ENCODE results near the gene UBTFL1. TPM values are rescaled to one million over a fixed set of nuclear protein-coding genes. Genes with fewer than 3 reads are reported as not detected.
"Not testable (repeated sequence)": the region's sequence is repeated elsewhere in the genome, so short reads cannot be mapped to it uniquely, and the experiment has no call there.

Gene UBTFL1, protein sequence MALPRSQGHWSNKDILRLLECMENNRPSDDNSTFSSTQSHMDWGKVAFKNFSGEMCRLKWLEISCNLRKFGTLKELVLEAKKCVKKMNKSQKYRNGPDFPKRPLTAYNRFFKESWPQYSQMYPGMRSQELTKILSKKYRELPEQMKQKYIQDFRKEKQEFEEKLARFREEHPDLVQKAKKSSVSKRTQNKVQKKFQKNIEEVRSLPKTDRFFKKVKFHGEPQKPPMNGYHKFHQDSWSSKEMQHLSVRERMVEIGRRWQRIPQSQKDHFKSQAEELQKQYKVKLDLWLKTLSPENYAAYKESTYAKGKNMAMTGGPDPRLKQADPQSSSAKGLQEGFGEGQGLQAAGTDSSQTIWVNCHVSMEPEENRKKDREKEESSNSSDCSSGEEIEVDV
- total RNA-seq (2021; ENCODE audit: unreplicated experiment): not detected
- not detected in 2 replicates for polyA plus RNA-seq (2012)
- Bru-seq, nascent RNA: not detected
- not detected for BruChase-seq, experiment 1, labeled RNA remaining after a 6-hour chase
- not detected for BruChase-seq, experiment 2, labeled RNA remaining after a 2-hour chase
- long read RNA-seq: 0 reads

DNA sequence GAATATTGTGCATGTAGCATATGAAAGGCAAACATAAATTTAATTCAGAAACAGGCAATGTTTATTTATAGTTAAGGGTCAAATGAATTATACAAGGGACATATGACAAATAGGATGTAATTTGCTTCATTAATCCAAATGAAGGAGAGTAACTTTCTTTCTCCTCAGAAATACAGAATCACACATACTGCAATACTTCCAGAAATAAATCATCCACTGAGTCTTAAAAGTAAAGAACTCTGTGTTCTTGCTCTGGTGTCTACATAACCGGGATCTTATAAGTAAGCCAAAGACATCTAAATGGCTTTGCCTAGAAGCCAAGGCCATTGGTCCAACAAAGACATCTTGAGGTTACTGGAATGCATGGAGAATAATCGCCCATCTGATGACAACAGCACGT lies at the start of gene UBTFL1:
Gene UBTFL1 (plus strand): TSS at position 301 of the 400 bp plus-strand sequence. CDS start 0 bp downstream, at position 301.
- H3K4me1 ChIP-seq (ENCODE audit: control insufficient read depth in 1 of 2, insufficient read depth in 2 of 2, low read length in 2 of 2); H3K9me3 ChIP-seq (ENCODE audit: control insufficient read depth in 1 of 2, insufficient read depth in 1 of 2, low read depth in 1 of 2, low read length in 2 of 2); H3K4me2 ChIP-seq (ENCODE audit: low read length); H3K4me3 ChIP-seq (replicated peaks in 1 of 2; ENCODE audit: low read depth in 1 of 2, low read length in 2 of 2); POLR2A ChIA-PET; H2AFZ ChIP-seq (ENCODE audit: low read depth, low read length, poor library complexity, severe bottlenecking); H3K27me3 ChIP-seq (ENCODE audit: insufficient read depth, low read length); H3K9me2 ChIP-seq (ENCODE audit: insufficient read depth); H4K20me1 ChIP-seq (ENCODE audit: insufficient read depth); RAD21 ChIA-PET (ENCODE audit: low non-redundant PET in 1 of 2, low total read pairs in 2 of 2, uncharacterized antibody in 2 of 2, unreplicated experiment in 2 of 2); intact Hi-C loops (cut with micrococcal nuclease); H3K9ac ChIP-seq (ENCODE audit: low read length); CTCF ChIA-PET; BruUV-seq (replicated peaks); ATAC-seq; H3K36me3 ChIP-seq (ENCODE audit: control insufficient read depth in 1 of 2, insufficient read depth in 2 of 2, low read length in 2 of 2); H3K79me2 ChIP-seq (ENCODE audit: insufficient read depth, low read length); DNase-seq (ENCODE audit: low read depth, low spot score); H3K27ac ChIP-seq (ENCODE audit: low read depth, low read length): not testable (repeated sequence)

DNA sequence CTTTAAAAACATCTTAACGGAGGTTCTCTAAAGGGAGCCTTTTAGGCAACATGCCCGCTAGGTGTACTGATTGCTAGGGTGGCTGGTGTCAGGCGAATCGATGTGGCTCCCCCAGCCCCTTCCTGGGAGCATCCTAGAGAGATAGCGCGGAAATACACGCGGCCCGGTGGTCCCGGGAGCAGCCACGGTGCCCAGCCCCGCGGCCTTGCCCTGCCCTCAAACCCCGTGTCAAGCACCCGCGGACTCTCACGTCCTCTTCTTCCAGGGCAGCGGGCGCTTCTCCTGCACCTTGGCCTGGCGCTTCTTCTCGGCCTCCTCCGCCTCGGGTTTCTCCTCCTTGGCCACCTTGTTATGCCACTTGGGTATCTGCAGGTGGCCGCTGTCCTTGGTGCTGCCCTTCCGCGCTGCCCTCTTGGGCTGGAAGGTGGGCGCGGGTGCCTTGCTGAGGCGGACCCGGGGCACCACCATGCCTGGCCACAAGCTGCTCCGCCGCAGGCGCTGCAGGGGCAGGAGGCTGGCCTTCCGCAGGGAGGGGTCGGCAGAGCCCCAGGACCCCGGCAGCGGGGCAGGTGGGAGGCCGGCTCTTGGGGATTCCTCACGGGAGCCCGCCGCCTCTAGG lies 34.0 kb upstream of the UBTFL1 start:
- H3K9me2 ChIP-seq (ENCODE audit: insufficient read depth); H3K9me3 ChIP-seq (ENCODE audit: control insufficient read depth in 1 of 2, insufficient read depth in 1 of 2, low read depth in 1 of 2, low read length in 2 of 2); H3K4me3 ChIP-seq (replicated peaks in 1 of 2; ENCODE audit: low read depth in 1 of 2, low read length in 2 of 2); BruUV-seq (replicated peaks); H3K9ac ChIP-seq (ENCODE audit: low read length); CTCF ChIA-PET; ATAC-seq; H3K27ac ChIP-seq (ENCODE audit: low read depth, low read length); H4K20me1 ChIP-seq (ENCODE audit: insufficient read depth); H3K4me1 ChIP-seq (ENCODE audit: control insufficient read depth in 1 of 2, insufficient read depth in 2 of 2, low read length in 2 of 2); H3K36me3 ChIP-seq (ENCODE audit: control insufficient read depth in 1 of 2, insufficient read depth in 2 of 2, low read length in 2 of 2); H3K4me2 ChIP-seq (ENCODE audit: low read length); POLR2A ChIA-PET; RAD21 ChIA-PET (ENCODE audit: low non-redundant PET in 1 of 2, low total read pairs in 2 of 2, uncharacterized antibody in 2 of 2, unreplicated experiment in 2 of 2); intact Hi-C loops (cut with micrococcal nuclease); H3K79me2 ChIP-seq (ENCODE audit: insufficient read depth, low read length); H2AFZ ChIP-seq (ENCODE audit: low read depth, low read length, poor library complexity, severe bottlenecking); DNase-seq (ENCODE audit: low read depth, low spot score); H3K27me3 ChIP-seq (ENCODE audit: insufficient read depth, low read length): not testable (repeated sequence)
- TF ChIP-seq, protein P1, sequence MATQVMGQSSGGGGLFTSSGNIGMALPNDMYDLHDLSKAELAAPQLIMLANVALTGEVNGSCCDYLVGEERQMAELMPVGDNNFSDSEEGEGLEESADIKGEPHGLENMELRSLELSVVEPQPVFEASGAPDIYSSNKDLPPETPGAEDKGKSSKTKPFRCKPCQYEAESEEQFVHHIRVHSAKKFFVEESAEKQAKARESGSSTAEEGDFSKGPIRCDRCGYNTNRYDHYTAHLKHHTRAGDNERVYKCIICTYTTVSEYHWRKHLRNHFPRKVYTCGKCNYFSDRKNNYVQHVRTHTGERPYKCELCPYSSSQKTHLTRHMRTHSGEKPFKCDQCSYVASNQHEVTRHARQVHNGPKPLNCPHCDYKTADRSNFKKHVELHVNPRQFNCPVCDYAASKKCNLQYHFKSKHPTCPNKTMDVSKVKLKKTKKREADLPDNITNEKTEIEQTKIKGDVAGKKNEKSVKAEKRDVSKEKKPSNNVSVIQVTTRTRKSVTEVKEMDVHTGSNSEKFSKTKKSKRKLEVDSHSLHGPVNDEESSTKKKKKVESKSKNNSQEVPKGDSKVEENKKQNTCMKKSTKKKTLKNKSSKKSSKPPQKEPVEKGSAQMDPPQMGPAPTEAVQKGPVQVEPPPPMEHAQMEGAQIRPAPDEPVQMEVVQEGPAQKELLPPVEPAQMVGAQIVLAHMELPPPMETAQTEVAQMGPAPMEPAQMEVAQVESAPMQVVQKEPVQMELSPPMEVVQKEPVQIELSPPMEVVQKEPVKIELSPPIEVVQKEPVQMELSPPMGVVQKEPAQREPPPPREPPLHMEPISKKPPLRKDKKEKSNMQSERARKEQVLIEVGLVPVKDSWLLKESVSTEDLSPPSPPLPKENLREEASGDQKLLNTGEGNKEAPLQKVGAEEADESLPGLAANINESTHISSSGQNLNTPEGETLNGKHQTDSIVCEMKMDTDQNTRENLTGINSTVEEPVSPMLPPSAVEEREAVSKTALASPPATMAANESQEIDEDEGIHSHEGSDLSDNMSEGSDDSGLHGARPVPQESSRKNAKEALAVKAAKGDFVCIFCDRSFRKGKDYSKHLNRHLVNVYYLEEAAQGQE (IDR thresholded peaks at IDR 0.05; ENCODE audit: low read depth): 0 out of 2 replicates have a peak, but pooled peaks have one; percentile 11

DNA sequence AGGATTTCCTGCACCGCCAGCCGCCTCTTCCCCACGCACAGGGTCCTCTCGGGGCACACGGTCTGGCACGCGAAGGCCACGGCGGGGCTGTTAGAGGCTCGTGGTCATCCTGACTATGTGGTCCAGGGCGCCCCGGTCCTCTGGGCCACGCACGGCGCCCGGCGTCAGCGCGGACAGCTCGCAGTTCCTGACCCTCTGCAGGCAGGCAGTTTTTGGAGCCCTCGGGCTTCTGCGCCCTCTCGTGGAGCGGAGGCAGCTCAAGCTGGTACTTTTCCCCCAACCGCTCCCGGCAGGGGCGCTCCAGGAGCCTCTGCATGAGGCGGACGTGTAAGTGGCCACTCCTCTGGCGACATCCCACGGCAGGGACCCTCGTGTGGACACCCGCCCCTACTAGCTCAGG lies 33.4 kb upstream of the UBTFL1 start:
- H3K4me3 ChIP-seq (replicated peaks in 1 of 2; ENCODE audit: low read depth in 1 of 2, low read length in 2 of 2); H3K9me2 ChIP-seq (ENCODE audit: insufficient read depth); H4K20me1 ChIP-seq (ENCODE audit: insufficient read depth); H3K27ac ChIP-seq (ENCODE audit: low read depth, low read length); POLR2A ChIA-PET; H2AFZ ChIP-seq (ENCODE audit: low read depth, low read length, poor library complexity, severe bottlenecking); H3K36me3 ChIP-seq (ENCODE audit: control insufficient read depth in 1 of 2, insufficient read depth in 2 of 2, low read length in 2 of 2); ATAC-seq; RAD21 ChIA-PET (ENCODE audit: low non-redundant PET in 1 of 2, low total read pairs in 2 of 2, uncharacterized antibody in 2 of 2, unreplicated experiment in 2 of 2); H3K4me1 ChIP-seq (ENCODE audit: control insufficient read depth in 1 of 2, insufficient read depth in 2 of 2, low read length in 2 of 2); H3K9ac ChIP-seq (ENCODE audit: low read length); H3K9me3 ChIP-seq (ENCODE audit: control insufficient read depth in 1 of 2, insufficient read depth in 1 of 2, low read depth in 1 of 2, low read length in 2 of 2); intact Hi-C loops (cut with micrococcal nuclease); H3K27me3 ChIP-seq (ENCODE audit: insufficient read depth, low read length); CTCF ChIA-PET; DNase-seq (ENCODE audit: low read depth, low spot score); H3K79me2 ChIP-seq (ENCODE audit: insufficient read depth, low read length); BruUV-seq (replicated peaks); H3K4me2 ChIP-seq (ENCODE audit: low read length): not testable (repeated sequence)
